ENCODE measurements around the gene OR51B5. TPM values are rescaled to one million over a fixed set of nuclear protein-coding genes. Genes with fewer than 3 reads are reported as not detected.
A peak's percentile ranks its signal among the peaks of the same experiment; 100 is the strongest.
"Not testable (repeated sequence)": the region's sequence is repeated elsewhere in the genome, so short reads cannot be mapped to it uniquely, and the experiment has no call there.

The OR51B5 gene
- total and polyA plus RNA-seq, 5 donors from 2014 or later = 0.41 TPM; not detected in 4

- Mint-ChIP-seq H3K27me3 (no peaks in the 10 kb centered on the region), H3K9me3 (peaks cover 0 to 4% (median 0%) of the 10 kb centered on the region in 7 donors), H3K27ac (no peak overlapping the region), H3K4me1 (no peaks in the 10 kb centered on the region), H3K4me3 (no peak overlapping the region), H3K36me3 (no peaks in the 10 kb centered on the region)
- Histone ChIP-seq H3K36me3 (ENCODE audit: control insufficient read depth, insufficient read depth, low read length) (no peaks in the 10 kb centered on the region), H3K27me3 (ENCODE audit: control insufficient read depth, insufficient read depth, low read length) (no peaks in the 10 kb centered on the region), H3K9me3 (ENCODE audit: control insufficient read depth in 2 of 2, low read length in 2 of 2) (no peaks in the 10 kb centered on the region), H3K4me1 (ENCODE audit: control insufficient read depth, insufficient read depth, low read length, poor library complexity, severe bottlenecking) (no peaks in the 10 kb centered on the region), H3K27ac (ENCODE audit: insufficient read depth, low read length, poor library complexity, severe bottlenecking) (no peak overlapping the region), H3K4me3 (ENCODE audit: low read depth, low read length) (no peak overlapping the region)
- DNase-seq = no peak
- ATAC-seq (ENCODE audit: low read depth in 2 of 2) = no peak
These were observed 6.2 kb upstream of the OR51B5 start for GRCh38 chr11:5349550-5349949.

GRCh38 chr11:5348551-5349194 is 5.3 kb upstream of the OR51B5 start:
- no peak overlapping the region for H3K27ac Mint-ChIP-seq
- ATAC-seq (ENCODE audit: low read depth in 2 of 2) = no peak

GRCh38 chr11:5345831-5346230 is 2.5 kb upstream of the OR51B5 start:
- no peaks in the 10 kb centered on the region for H3K27me3 Mint-ChIP-seq
- no peak overlapping the region for H3K27ac Mint-ChIP-seq
- H3K27me3 ChIP-seq (ENCODE audit: control insufficient read depth, insufficient read depth, low read length) = no peaks in the 10 kb centered on the region
- no peaks in the 10 kb centered on the region for H3K4me1 Mint-ChIP-seq
- no peak for ATAC-seq (ENCODE audit: low read depth in 2 of 2)
- H3K4me3 Mint-ChIP-seq = no peak overlapping the region
- DNase-seq = no peak
- peaks cover 0 to 3% (median 0%) of the 10 kb centered on the region in 7 donors for H3K9me3 Mint-ChIP-seq
- no peaks in the 10 kb centered on the region for H3K4me1 ChIP-seq (ENCODE audit: control insufficient read depth, insufficient read depth, low read length, poor library complexity, severe bottlenecking)
- H3K36me3 Mint-ChIP-seq = no peaks in the 10 kb centered on the region
- no peaks in the 10 kb centered on the region for H3K36me3 ChIP-seq (ENCODE audit: control insufficient read depth, insufficient read depth, low read length)
- no peak overlapping the region for H3K27ac ChIP-seq (ENCODE audit: insufficient read depth, low read length, poor library complexity, severe bottlenecking)
- H3K9me3 ChIP-seq (ENCODE audit: control insufficient read depth in 2 of 2, low read length in 2 of 2) = no peaks in the 10 kb centered on the region
- no peak overlapping the region for H3K4me3 ChIP-seq (ENCODE audit: low read depth, low read length)

More at GRCh38 chr11:5348551-5349194, 5.3 kb upstream of the OR51B5 start:
- Histone ChIP-seq H3K27ac (ENCODE audit: insufficient read depth, low read length, poor library complexity, severe bottlenecking) (no peak overlapping the region), H3K27me3 (ENCODE audit: control insufficient read depth, insufficient read depth, low read length) (no peaks in the 10 kb centered on the region), H3K36me3 (ENCODE audit: control insufficient read depth, insufficient read depth, low read length) (no peaks in the 10 kb centered on the region), H3K4me3 (ENCODE audit: low read depth, low read length) (no peak overlapping the region), H3K9me3 (ENCODE audit: control insufficient read depth in 2 of 2, low read length in 2 of 2) (no peaks in the 10 kb centered on the region), H3K4me1 (ENCODE audit: control insufficient read depth, insufficient read depth, low read length, poor library complexity, severe bottlenecking) (no peaks in the 10 kb centered on the region)
- no peaks in the 10 kb centered on the region for H3K27me3 Mint-ChIP-seq
- peak overlapping the region in 1 of 4 donors; percentile 2 for H3K4me3 Mint-ChIP-seq
- DNase-seq = no peak
- H3K4me1 Mint-ChIP-seq = no peaks in the 10 kb centered on the region
- no peaks in the 10 kb centered on the region for H3K36me3 Mint-ChIP-seq
- peaks cover 0 to 4% (median 0%) of the 10 kb centered on the region in 7 donors for H3K9me3 Mint-ChIP-seq

- no peaks in the 10 kb centered on the region for H3K36me3 ChIP-seq (ENCODE audit: control insufficient read depth, insufficient read depth, low read length)
- no peak overlapping the region for H3K4me3 Mint-ChIP-seq
These were observed 3.5 kb downstream of the OR51B5 start for GRCh38 chr11:5339771-5340322.

GRCh38 chr11:5337253-5337652 is 6.1 kb downstream of the OR51B5 start:
- H3K27me3 Mint-ChIP-seq; ATAC-seq (ENCODE audit: low read depth in 2 of 2); H3K4me1 ChIP-seq (ENCODE audit: control insufficient read depth, insufficient read depth, low read length, poor library complexity, severe bottlenecking); DNase-seq; H3K4me3 ChIP-seq (ENCODE audit: low read depth, low read length); H3K36me3 Mint-ChIP-seq; H3K27me3 ChIP-seq (ENCODE audit: control insufficient read depth, insufficient read depth, low read length); H3K36me3 ChIP-seq (ENCODE audit: control insufficient read depth, insufficient read depth, low read length); H3K4me1 Mint-ChIP-seq; H3K4me3 Mint-ChIP-seq; H3K27ac ChIP-seq (ENCODE audit: insufficient read depth, low read length, poor library complexity, severe bottlenecking); H3K27ac Mint-ChIP-seq; H3K9me3 Mint-ChIP-seq; H3K9me3 ChIP-seq (ENCODE audit: control insufficient read depth in 2 of 2, low read length in 2 of 2): not testable (repeated sequence)

More at GRCh38 chr11:5339771-5340322, 3.5 kb downstream of the OR51B5 start:
- no peak for DNase-seq
- no peaks in the 10 kb centered on the region for H3K36me3 Mint-ChIP-seq
- no peaks in the 10 kb centered on the region for H3K4me1 ChIP-seq (ENCODE audit: control insufficient read depth, insufficient read depth, low read length, poor library complexity, severe bottlenecking)
- no peaks in the 10 kb centered on the region for H3K27me3 Mint-ChIP-seq
- peaks cover 0 to 2% (median 0%) of the 10 kb centered on the region in 7 donors for H3K9me3 Mint-ChIP-seq
- H3K4me3 ChIP-seq (ENCODE audit: low read depth, low read length) = no peak overlapping the region
- no peaks in the 10 kb centered on the region for H3K27me3 ChIP-seq (ENCODE audit: control insufficient read depth, insufficient read depth, low read length)
- H3K27ac ChIP-seq (ENCODE audit: insufficient read depth, low read length, poor library complexity, severe bottlenecking) = no peak overlapping the region
- no peak overlapping the region for H3K27ac Mint-ChIP-seq
- no peaks in the 10 kb centered on the region for H3K4me1 Mint-ChIP-seq
- no peaks in the 10 kb centered on the region for H3K9me3 ChIP-seq (ENCODE audit: control insufficient read depth in 2 of 2, low read length in 2 of 2)
- ATAC-seq (ENCODE audit: low read depth in 2 of 2) = no peak

- no peak overlapping the region for H3K27ac ChIP-seq (ENCODE audit: insufficient read depth, low read length, poor library complexity, severe bottlenecking)
- no peak for DNase-seq
- Mint-ChIP-seq H3K27ac (no peak overlapping the region), H3K36me3 (no peaks in the 10 kb centered on the region), H3K4me1 (no peaks in the 10 kb centered on the region), H3K9me3 (peaks cover 0 to 6% (median 0%) of the 10 kb centered on the region in 7 donors), H3K27me3 (no peaks in the 10 kb centered on the region), H3K4me3 (no peak overlapping the region)
- H3K4me3 ChIP-seq (ENCODE audit: low read depth, low read length) = no peak overlapping the region
- no peaks in the 10 kb centered on the region for H3K4me1 ChIP-seq (ENCODE audit: control insufficient read depth, insufficient read depth, low read length, poor library complexity, severe bottlenecking)
- H3K27me3 ChIP-seq (ENCODE audit: control insufficient read depth, insufficient read depth, low read length) = no peaks in the 10 kb centered on the region
- H3K9me3 ChIP-seq (ENCODE audit: control insufficient read depth in 2 of 2, low read length in 2 of 2) = no peaks in the 10 kb centered on the region
- no peaks in the 10 kb centered on the region for H3K36me3 ChIP-seq (ENCODE audit: control insufficient read depth, insufficient read depth, low read length)
- ATAC-seq (ENCODE audit: low read depth in 2 of 2) = no peak
These were observed 7.0 kb downstream of the OR51B5 start for GRCh38 chr11:5336331-5336730.

- H3K27me3 ChIP-seq (ENCODE audit: control insufficient read depth, insufficient read depth, low read length) = no peaks in the 10 kb centered on the region
- H3K4me3 Mint-ChIP-seq = no peak overlapping the region
- H3K4me1 ChIP-seq (ENCODE audit: control insufficient read depth, insufficient read depth, low read length, poor library complexity, severe bottlenecking) = no peaks in the 10 kb centered on the region
- no peak overlapping the region for H3K27ac ChIP-seq (ENCODE audit: insufficient read depth, low read length, poor library complexity, severe bottlenecking)
- H3K9me3 ChIP-seq (ENCODE audit: control insufficient read depth in 2 of 2, low read length in 2 of 2) = no peaks in the 10 kb centered on the region
- H3K27me3 Mint-ChIP-seq = no peaks in the 10 kb centered on the region
- H3K36me3 Mint-ChIP-seq = no peaks in the 10 kb centered on the region
- H3K36me3 ChIP-seq (ENCODE audit: control insufficient read depth, insufficient read depth, low read length) = no peaks in the 10 kb centered on the region
- peaks cover 0 to 6% (median 0%) of the 10 kb centered on the region in 7 donors for H3K9me3 Mint-ChIP-seq
- H3K4me3 ChIP-seq (ENCODE audit: low read depth, low read length) = no peak overlapping the region
- ATAC-seq (ENCODE audit: low read depth in 2 of 2) = no peak
- no peak for DNase-seq
- no peak overlapping the region for H3K27ac Mint-ChIP-seq
- H3K4me1 Mint-ChIP-seq = no peaks in the 10 kb centered on the region
These were observed 8.2 kb downstream of the OR51B5 start for GRCh38 chr11:5335170-5335569.

GRCh38 chr11:5324197-5324596 is 19.1 kb downstream of the OR51B5 start, which contains the start of gene OR51B2:
Gene OR51B2 (minus strand): TSS chr11:5324297. CDS start chr11:5324297, 0 bp downstream.
- Mint-ChIP-seq H3K36me3 (no peaks in the 10 kb centered on the region), H3K27me3 (peaks cover under 1% of the 10 kb centered on the region), H3K9me3 (peaks cover 0 to 4% (median 1%) of the 10 kb centered on the region in 7 donors), H3K27ac (no peak within 1 kb of the TSS), H3K4me3 (no peak within 1 kb of the TSS), H3K4me1 (no peaks in the 10 kb centered on the region)
- ATAC-seq (ENCODE audit: low read depth in 2 of 2) = no peak
- H3K36me3 ChIP-seq (ENCODE audit: control insufficient read depth, insufficient read depth, low read length) = no peaks in the 10 kb centered on the region
- no peak within 1 kb of the TSS for H3K4me3 ChIP-seq (ENCODE audit: low read depth, low read length)
- H3K9me3 ChIP-seq (ENCODE audit: control insufficient read depth in 2 of 2, low read length in 2 of 2) = no peaks in the 10 kb centered on the region
- DNase-seq = no peak
- no peaks in the 10 kb centered on the region for H3K4me1 ChIP-seq (ENCODE audit: control insufficient read depth, insufficient read depth, low read length, poor library complexity, severe bottlenecking)
- no peaks in the 10 kb centered on the region for H3K27me3 ChIP-seq (ENCODE audit: control insufficient read depth, insufficient read depth, low read length)
- H3K27ac ChIP-seq (ENCODE audit: insufficient read depth, low read length, poor library complexity, severe bottlenecking) = no peak within 1 kb of the TSS
